Nephron progenitor cell (in vitro differentiated cells): ENCODE measurements around the gene CLIC3.
"Not testable (repeated sequence)": the region's sequence is repeated elsewhere in the genome, so short reads cannot be mapped to it uniquely, and the experiment has no call there.

Experiments used
- DNase-seq: peaks from one replicate; pipeline ENCODE4 v3.0.0; 2021
- H3K27ac Mint-ChIP-seq: 2 replicates; pipeline ENCODE4 v1.8.0; 2021; ENCODE audit warnings: mild to moderate bottlenecking, moderate library complexity, mixed read lengths
- H3K27me3 Mint-ChIP-seq: 2 replicates; pipeline ENCODE4 v1.8.0; 2021; ENCODE audit warnings: mild to moderate bottlenecking, low read depth, mixed read lengths; ENCODE audit not compliant: poor library complexity
- H3K36me3 Mint-ChIP-seq: 2 replicates; pipeline ENCODE4 v1.8.0; 2021; ENCODE audit warnings: low read depth, mixed read lengths
- H3K4me1 Mint-ChIP-seq: 2 replicates; pipeline ENCODE4 v1.8.0; 2021; ENCODE audit warnings: mixed read lengths
- H3K4me3 Mint-ChIP-seq: 2 replicates; pipeline ENCODE4 v1.8.0; 2021; ENCODE audit warnings: mild to moderate bottlenecking, moderate library complexity, mixed read lengths
- H3K9me3 Mint-ChIP-seq: 2 replicates; pipeline ENCODE4 v1.8.0; 2021; ENCODE audit warnings: mild to moderate bottlenecking, moderate library complexity, mixed read lengths
- CTCF ChIP-seq: fragments of 200-600 bp; sonication (generic); IDR thresholded peaks from 2 replicates; pipeline ENCODE4 v1.5.0; 2021; ENCODE audit warnings: antibody characterized with exemption

Gene CLIC3

GRCh38 chr9:137008312-137008711 is 11.9 kb upstream of the CLIC3 start:
- no peak for TF ChIP-seq CTCF
- peaks cover 7% of the 10 kb centered on the region for H3K4me1 Mint-ChIP-seq
- H3K27ac Mint-ChIP-seq: no peak overlapping the region
- peaks cover 5% of the 10 kb centered on the region for H3K27me3 Mint-ChIP-seq
- DNase-seq: no peak
- H3K4me3 Mint-ChIP-seq: no peak overlapping the region
- peaks cover 8% of the 10 kb centered on the region for H3K36me3 Mint-ChIP-seq
- H3K9me3 Mint-ChIP-seq: peaks cover 24% of the 10 kb centered on the region

- peaks cover 7% of the 10 kb centered on the region for H3K4me1 Mint-ChIP-seq
- no peak overlapping the region for H3K27ac Mint-ChIP-seq
- no peak for TF ChIP-seq CTCF
- H3K9me3 Mint-ChIP-seq: peaks cover 24% of the 10 kb centered on the region
- H3K36me3 Mint-ChIP-seq: peaks cover 8% of the 10 kb centered on the region
- no peak overlapping the region for H3K4me3 Mint-ChIP-seq
- peak; percentile 70 for DNase-seq
- H3K27me3 Mint-ChIP-seq: peaks cover 5% of the 10 kb centered on the region
Measured at GRCh38 chr9:137007816-137008270, 11.5 kb upstream of the CLIC3 start.

- Mint-ChIP-seq H3K9me3 (peaks cover 24% of the 10 kb centered on the region), H3K27me3 (peaks cover 7% of the 10 kb centered on the region), H3K36me3 (peaks cover 8% of the 10 kb centered on the region), H3K27ac (no peak overlapping the region), H3K4me3 (no peak overlapping the region), H3K4me1 (peaks cover 7% of the 10 kb centered on the region)
- no peak for DNase-seq
- no peak for TF ChIP-seq CTCF
Measured at GRCh38 chr9:137007108-137007815, 10.9 kb upstream of the CLIC3 start.

GRCh38 chr9:137006116-137007003 is 10.0 kb upstream of the CLIC3 start:
- Mint-ChIP-seq H3K4me1 (peaks cover 7% of the 10 kb centered on the region), H3K27me3 (peaks cover 7% of the 10 kb centered on the region), H3K36me3 (peaks cover 4% of the 10 kb centered on the region), H3K9me3 (peaks cover 24% of the 10 kb centered on the region), H3K4me3 (no peak overlapping the region), H3K27ac (no peak overlapping the region)
- no peak for TF ChIP-seq CTCF
- DNase-seq: no peak

- not testable (repeated sequence) for H3K27ac Mint-ChIP-seq, DNase-seq, H3K36me3 Mint-ChIP-seq, H3K4me3 Mint-ChIP-seq
- Mint-ChIP-seq H3K9me3 (peaks cover 24% of the 10 kb centered on the region), H3K4me1 (peaks cover 16% of the 10 kb centered on the region), H3K27me3 (peaks cover 14% of the 10 kb centered on the region)
- peak; percentile 22 for TF ChIP-seq CTCF
Measured at GRCh38 chr9:137004285-137004684, 7.9 kb upstream of the CLIC3 start.
